ENCODE results near the gene TMEM183A. TPM values are rescaled to one million over a fixed set of nuclear protein-coding genes. Genes with fewer than 3 reads are reported as not detected.
"Not testable (repeated sequence)": the region's sequence is repeated elsewhere in the genome, so short reads cannot be mapped to it uniquely, and the experiment has no call there.

TMEM183A gene
- total RNA-seq, 4 donors from 2014 or later, result 69.0 to 93.9 (median 87.6) TPM

DNA sequence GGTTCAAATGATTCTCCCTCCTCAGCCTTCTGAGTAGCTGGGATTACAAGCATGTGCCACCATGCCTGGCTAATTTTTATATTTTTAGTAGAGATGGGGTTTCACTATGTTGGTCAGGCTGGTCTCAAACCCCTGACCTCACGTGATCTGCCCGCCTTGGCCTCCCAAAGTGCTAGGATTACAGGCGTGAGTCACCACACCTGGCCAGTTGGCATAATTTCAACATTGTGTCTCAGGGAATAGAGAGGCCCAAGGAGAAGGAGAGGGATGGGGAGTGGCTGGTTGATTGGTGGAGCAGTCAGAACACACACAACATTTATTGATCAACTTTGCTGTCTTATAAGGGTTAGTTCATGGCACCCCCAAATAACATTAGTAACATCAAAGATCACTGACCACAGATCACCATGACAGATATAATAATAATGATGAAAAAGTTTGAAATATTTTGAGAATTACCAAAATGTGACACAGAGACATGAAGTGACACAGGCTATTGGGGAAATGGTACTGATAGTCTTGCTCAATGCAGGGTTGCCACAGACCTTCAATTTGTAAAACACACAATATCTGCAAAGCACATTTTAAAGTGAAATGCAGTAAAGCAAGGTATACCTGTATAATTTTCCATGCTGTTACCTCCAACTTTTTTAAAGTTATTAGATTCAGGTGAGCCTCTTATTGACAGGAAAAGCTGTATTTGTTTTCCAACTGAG is 24.3 kb upstream of the TMEM183A start:
- H3K4me1 ChIP-seq, result no peaks in the 10 kb centered on the region
- H3K27ac ChIP-seq (replicated peaks in 1 of 4), result no peak overlapping the region
- no peak overlapping the region for H3K4me3 ChIP-seq
- H3K36me3 ChIP-seq, result no peaks in the 10 kb centered on the region
- no peaks in the 10 kb centered on the region for H3K9me3 ChIP-seq
- TF ChIP-seq POLR2A (IDR thresholded peaks at IDR 0.05; ENCODE audit: low read depth) (no peak), EP300 (IDR thresholded peaks at IDR 0.05) (no peak), POLR2AphosphoS5 (IDR thresholded peaks at IDR 0.05) (no peak)
- TF ChIP-seq, protein P1, sequence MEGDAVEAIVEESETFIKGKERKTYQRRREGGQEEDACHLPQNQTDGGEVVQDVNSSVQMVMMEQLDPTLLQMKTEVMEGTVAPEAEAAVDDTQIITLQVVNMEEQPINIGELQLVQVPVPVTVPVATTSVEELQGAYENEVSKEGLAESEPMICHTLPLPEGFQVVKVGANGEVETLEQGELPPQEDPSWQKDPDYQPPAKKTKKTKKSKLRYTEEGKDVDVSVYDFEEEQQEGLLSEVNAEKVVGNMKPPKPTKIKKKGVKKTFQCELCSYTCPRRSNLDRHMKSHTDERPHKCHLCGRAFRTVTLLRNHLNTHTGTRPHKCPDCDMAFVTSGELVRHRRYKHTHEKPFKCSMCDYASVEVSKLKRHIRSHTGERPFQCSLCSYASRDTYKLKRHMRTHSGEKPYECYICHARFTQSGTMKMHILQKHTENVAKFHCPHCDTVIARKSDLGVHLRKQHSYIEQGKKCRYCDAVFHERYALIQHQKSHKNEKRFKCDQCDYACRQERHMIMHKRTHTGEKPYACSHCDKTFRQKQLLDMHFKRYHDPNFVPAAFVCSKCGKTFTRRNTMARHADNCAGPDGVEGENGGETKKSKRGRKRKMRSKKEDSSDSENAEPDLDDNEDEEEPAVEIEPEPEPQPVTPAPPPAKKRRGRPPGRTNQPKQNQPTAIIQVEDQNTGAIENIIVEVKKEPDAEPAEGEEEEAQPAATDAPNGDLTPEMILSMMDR (IDR thresholded peaks at IDR 0.05), result no peak
- no peak for DNase-seq (ENCODE audit: extremely low spot score)
- H3K27me3 ChIP-seq, result peaks cover 0 to 8% (median 0%) of the 10 kb centered on the region in 4 donors
- 73% methylated on average over 3 of the region's 3 CpGs for WGBS
- intact Hi-C loops (cut with DNase I), result no loop called here

DNA sequence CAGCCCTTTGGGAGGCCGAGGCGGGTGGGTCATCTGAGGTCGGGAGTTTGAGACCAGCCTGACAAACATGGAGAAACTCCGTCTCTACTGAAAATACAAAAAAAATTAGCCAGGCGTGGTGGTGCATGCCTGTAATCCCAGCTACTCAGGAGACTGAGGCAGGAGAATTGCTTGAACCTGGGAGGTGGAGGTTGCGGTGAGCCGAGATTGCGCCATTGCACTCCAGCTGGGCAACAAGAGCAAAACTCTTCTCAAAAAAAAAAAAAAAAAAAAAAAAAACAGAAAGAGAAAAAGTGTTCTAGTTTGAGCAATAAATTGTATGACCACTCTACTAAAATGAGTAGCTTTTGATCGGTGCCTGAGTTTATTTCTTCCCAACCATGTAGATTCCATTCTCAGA is 21.1 kb upstream of the TMEM183A start:
- 92% methylated on average over 9 of the region's 9 CpGs for WGBS
- H3K9me3 ChIP-seq; DNase-seq (ENCODE audit: extremely low spot score); H3K4me3 ChIP-seq; H3K27ac ChIP-seq (replicated peaks in 1 of 4); H3K27me3 ChIP-seq; H3K36me3 ChIP-seq; intact Hi-C loops (cut with DNase I); H3K4me1 ChIP-seq: not testable (repeated sequence)

DNA sequence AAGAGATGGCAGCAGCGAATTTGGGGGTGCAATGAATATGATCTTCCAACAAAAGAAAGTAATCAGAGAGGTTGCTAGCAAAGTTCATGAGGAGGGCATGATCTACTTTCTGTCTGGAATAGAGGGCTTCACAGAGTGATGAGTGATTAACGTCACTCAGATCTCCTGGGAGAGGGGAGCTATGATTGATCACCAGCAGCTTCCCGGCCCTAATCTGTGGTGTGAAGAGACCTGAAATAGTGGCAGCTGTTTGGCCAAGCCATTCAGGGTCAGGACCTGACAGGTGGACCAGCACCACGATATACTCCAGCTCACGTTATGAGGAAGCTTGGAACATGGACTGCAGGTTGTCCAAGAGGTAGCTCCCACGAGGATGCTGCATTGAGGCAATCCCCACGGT is 19.9 kb upstream of the TMEM183A start:
- H3K9me3 ChIP-seq, result no peaks in the 10 kb centered on the region
- no peaks in the 10 kb centered on the region for H3K36me3 ChIP-seq
- DNase-seq (ENCODE audit: extremely low spot score), result no peak
- WGBS, result 66% methylated on average over 7 of the region's 7 CpGs
- H3K4me3 ChIP-seq, result no peak overlapping the region
- no peaks in the 10 kb centered on the region for H3K4me1 ChIP-seq
- intact Hi-C loops (cut with DNase I), result no loop called here
- TF ChIP-seq POLR2AphosphoS5 (IDR thresholded peaks at IDR 0.05) (no peak), POLR2A (IDR thresholded peaks at IDR 0.05; ENCODE audit: low read depth) (no peak), EP300 (IDR thresholded peaks at IDR 0.05) (no peak)
- TF ChIP-seq, protein P1 (IDR thresholded peaks at IDR 0.05), result no peak
- peaks cover 0 to 7% (median 0%) of the 10 kb centered on the region in 4 donors for H3K27me3 ChIP-seq
- H3K27ac ChIP-seq (replicated peaks in 1 of 4), result no peak overlapping the region

DNA sequence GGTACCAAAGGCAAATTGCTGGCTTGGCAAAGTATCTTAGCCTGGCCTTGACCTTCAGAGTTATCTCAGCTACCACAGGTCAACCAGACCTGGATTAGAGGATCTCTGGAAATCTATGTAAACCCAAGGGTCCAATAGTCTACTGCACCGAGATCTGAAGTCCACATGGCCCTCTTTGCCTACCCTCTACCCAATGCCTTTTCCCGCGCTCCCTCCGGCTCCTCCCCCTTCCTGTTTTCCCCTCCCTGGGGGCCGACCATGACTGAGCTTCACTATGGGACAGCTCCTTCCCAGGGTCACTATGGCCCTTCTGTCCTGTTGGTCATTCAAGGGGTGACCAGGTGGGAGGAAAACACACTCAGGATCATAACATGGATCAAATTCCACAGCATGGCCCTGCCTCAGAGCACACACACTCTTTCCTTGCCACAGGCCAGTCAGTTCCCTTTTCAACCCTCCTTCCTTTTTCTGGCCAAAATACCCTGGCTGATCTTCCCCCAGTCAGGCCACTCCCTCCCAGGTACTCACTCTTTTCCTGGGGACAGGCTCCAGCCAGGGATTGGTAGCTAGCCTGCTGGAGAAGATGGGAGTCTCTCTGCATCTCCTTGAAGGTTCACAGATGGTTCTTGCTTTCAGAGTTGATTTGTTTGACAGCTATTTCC is 19.1 kb upstream of the TMEM183A start:
- intact Hi-C loops (cut with DNase I), result no loop called here

DNA sequence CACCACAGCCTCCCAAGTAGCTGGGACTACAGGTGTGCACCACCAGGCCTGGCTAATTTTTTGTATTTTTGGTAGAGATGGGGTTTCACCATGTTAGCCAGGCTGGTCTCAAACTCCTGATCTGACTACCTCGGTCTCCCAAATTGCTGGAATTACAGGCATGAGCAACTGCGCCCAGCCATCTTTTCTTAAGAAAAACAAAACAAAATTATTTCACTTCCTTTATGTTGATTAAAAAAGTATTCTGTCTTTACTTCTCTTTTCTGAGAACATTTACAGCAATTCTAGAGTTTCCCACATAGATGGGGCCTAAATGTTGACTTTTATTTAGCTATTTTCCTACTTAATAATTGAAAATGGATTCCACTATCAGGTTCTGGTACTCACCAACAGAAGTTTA is 17.3 kb upstream of the TMEM183A start:
- intact Hi-C loops (cut with DNase I), result no loop called here
- no peaks in the 10 kb centered on the region for H3K4me1 ChIP-seq
- no peak overlapping the region for H3K27ac ChIP-seq (replicated peaks in 1 of 4)
- no peak for TF ChIP-seq POLR2A (IDR thresholded peaks at IDR 0.05; ENCODE audit: low read depth)
- H3K36me3 ChIP-seq, result no peaks in the 10 kb centered on the region
- peaks cover 0 to 24% (median 0%) of the 10 kb centered on the region in 4 donors for H3K27me3 ChIP-seq
- no peaks in the 10 kb centered on the region for H3K9me3 ChIP-seq
- no peak overlapping the region for H3K4me3 ChIP-seq
- no peak for DNase-seq (ENCODE audit: extremely low spot score)
- 84% methylated on average over 2 of the region's 2 CpGs for WGBS

More for the DNA sequence above, 19.1 kb upstream of the TMEM183A start:
- peaks cover 0 to 7% (median 0%) of the 10 kb centered on the region in 4 donors for H3K27me3 ChIP-seq
- TF ChIP-seq POLR2A (IDR thresholded peaks at IDR 0.05; ENCODE audit: low read depth), result no peak
- TF ChIP-seq POLR2AphosphoS5 (IDR thresholded peaks at IDR 0.05), result no peak
- TF ChIP-seq, protein P1 (IDR thresholded peaks at IDR 0.05), result no peak
- TF ChIP-seq EP300 (IDR thresholded peaks at IDR 0.05), result no peak
- H3K27ac ChIP-seq (replicated peaks in 1 of 4), result no peak overlapping the region
- no peak for DNase-seq (ENCODE audit: extremely low spot score)
- 44% methylated on average over 5 of the region's 5 CpGs for WGBS
- H3K9me3 ChIP-seq, result no peaks in the 10 kb centered on the region
- H3K36me3 ChIP-seq, result no peaks in the 10 kb centered on the region
- no peak overlapping the region for H3K4me3 ChIP-seq
- no peaks in the 10 kb centered on the region for H3K4me1 ChIP-seq

Measured in esophagus muscularis mucosa (tissue), 4 donors.